LNCaP clone FGC (cell line): ENCODE results near the gene CDK5R1.

Experiments used
- DNase-seq: peaks from one replicate; pipeline ENCODE4 v3.0.0-alpha.2; 2011; ENCODE audit warnings: low read depth
- H3K4me3 ChIP-seq: 2 replicates; pipeline ENCODE4 v1.5.1; 2011; ENCODE audit warnings: mild to moderate bottlenecking, low read depth, low read length, control low read depth
- TF ChIP-seq, protein P1 (sequence below): IDR thresholded peaks from 2 replicates; pipeline ENCODE4 v1.5.1; 2012; ENCODE audit warnings: mild to moderate bottlenecking; ENCODE audit not compliant: control insufficient read depth, insufficient read depth; ENCODE audit errors: extremely low read depth

The CDK5R1 gene

DNA sequence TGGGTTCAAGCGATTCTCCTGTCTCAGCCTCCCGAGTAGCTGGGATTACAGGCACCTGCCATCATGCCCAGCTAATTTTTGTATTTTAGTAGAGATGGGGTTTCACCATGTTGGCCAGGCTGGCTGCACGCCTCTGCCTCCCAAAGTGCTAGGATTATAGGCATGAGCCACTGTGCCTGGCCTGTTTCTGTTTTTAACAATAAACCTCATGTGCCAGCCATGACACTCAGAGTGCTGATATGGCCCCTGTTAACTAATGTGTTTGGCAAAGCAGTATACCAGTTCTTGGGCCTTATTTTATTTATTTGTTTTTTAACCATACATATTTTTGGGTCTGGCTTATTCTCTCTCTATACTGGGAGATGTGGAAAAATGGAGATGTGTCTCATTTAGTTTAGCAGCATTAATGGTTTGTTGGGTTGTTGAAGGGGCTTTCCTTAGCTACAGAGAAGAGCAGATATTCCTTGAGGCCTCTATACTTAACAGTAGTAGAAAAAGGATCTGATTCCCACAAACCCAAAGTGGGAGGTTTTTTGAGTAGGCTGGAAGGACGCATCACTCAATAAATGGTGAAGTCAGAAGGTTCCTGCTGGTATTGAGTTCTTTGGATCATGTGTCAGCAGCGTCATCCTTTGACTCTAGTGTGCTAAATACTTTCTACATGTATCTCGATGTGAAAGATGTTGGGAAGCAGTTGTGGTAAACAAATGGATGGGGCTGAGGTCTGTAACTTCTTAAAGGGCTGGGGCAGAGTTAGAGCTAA lies 16.2 kb upstream of the CDK5R1 start:
- TF ChIP-seq, protein P1, sequence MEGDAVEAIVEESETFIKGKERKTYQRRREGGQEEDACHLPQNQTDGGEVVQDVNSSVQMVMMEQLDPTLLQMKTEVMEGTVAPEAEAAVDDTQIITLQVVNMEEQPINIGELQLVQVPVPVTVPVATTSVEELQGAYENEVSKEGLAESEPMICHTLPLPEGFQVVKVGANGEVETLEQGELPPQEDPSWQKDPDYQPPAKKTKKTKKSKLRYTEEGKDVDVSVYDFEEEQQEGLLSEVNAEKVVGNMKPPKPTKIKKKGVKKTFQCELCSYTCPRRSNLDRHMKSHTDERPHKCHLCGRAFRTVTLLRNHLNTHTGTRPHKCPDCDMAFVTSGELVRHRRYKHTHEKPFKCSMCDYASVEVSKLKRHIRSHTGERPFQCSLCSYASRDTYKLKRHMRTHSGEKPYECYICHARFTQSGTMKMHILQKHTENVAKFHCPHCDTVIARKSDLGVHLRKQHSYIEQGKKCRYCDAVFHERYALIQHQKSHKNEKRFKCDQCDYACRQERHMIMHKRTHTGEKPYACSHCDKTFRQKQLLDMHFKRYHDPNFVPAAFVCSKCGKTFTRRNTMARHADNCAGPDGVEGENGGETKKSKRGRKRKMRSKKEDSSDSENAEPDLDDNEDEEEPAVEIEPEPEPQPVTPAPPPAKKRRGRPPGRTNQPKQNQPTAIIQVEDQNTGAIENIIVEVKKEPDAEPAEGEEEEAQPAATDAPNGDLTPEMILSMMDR = no peak
- DNase-seq = no peak
- no peak overlapping the region for H3K4me3 ChIP-seq

DNA sequence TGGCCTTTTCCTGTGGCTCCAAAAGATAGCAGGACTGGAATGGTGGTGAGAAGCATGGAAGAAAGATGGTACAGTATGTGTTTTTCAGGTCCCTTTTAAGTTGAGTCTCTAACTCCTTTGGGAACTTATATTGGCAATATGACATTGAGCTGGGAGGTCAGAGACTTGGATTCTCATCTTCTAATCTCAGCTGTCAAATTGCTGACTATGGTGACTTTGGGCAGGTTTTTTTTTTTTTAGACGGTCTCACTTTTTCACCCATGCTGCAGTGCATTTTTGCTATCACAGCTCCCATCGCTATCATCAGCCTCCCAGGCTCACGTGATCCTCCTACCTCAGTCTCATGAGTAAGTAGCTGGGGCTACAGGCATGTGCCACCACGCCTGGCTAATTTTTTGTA lies 15.1 kb upstream of the CDK5R1 start:
- no peak overlapping the region for H3K4me3 ChIP-seq
- DNase-seq = no peak
- TF ChIP-seq, protein P1 = no peak

GRCh38 chr17:32475258-32475657 lies 11.5 kb upstream of the CDK5R1 start:
- TF ChIP-seq, protein P1 = no peak
- no peak for DNase-seq
- no peak overlapping the region for H3K4me3 ChIP-seq

DNA sequence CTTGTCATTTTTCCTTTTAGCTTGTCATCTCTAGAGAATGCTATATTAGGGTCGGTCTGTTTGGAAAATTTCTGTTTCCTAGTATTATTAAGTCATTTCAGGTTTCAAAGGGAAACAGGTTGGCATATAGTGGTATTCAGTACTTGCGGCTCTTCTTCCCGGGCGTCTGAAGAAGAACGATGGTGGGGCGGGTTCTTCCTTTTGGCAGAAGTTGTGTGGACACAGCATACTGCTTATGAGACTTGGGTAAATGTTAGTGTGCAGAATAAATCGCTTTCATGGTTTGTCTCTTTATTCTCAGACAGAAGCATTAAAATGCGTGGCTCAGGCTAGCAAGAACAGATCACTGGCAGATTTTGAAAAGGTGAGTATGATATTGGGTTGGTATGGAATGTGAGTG lies 9.6 kb upstream of the CDK5R1 start:
- DNase-seq = no peak
- TF ChIP-seq, protein P1 = no peak
- no peak overlapping the region for H3K4me3 ChIP-seq

GRCh38 chr17:32479074-32479617 lies 7.6 kb upstream of the CDK5R1 start:
- TF ChIP-seq, protein P1 = no peak
- no peak overlapping the region for H3K4me3 ChIP-seq
- DNase-seq = no peak

DNA sequence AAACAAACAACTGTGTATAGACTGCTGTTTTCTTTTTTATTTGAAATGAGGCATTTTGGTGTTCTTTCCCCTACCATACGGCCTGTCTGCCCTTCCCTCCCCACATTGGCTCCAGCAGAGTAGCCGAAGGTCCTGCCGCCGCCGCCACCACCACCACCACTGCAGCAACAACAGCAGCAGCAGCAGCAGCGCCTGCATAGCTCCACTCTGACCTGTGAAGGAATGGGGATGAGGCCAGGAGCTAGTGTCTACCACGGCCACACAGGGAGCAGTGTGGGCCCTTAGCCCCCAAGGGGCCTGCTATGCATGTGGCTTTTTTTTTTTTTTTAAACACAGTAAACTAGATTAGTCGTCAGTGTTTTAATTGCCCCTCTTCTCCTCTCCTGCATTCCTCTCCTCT lies 5.6 kb upstream of the CDK5R1 start:
- DNase-seq = no peak
- TF ChIP-seq, protein P1 = no peak
- H3K4me3 ChIP-seq = no peak overlapping the region
